Mesendoderm (in vitro differentiated cells): ENCODE results near the gene KIAA0825.

Experiments used
- DNase-seq: peaks from one replicate; pipeline ENCODE4 v3.0.0; 2013
- H2AK5ac ChIP-seq: 2 replicates; pipeline ENCODE4 v1.6.1; 2013; ENCODE audit warnings: low read length, inconsistent platforms
- H2BK120ac ChIP-seq: 2 replicates; pipeline ENCODE4 v1.6.1; 2013; ENCODE audit warnings: low read depth, mild to moderate bottlenecking, low read length, moderate library complexity, mixed read lengths
- H2BK15ac ChIP-seq: replicated peaks from 2 replicates; pipeline ENCODE4 v1.6.1; 2013; ENCODE audit warnings: low read depth, mild to moderate bottlenecking, moderate library complexity
- H2BK5ac ChIP-seq: 2 replicates; pipeline ENCODE4 v1.6.1; 2013; ENCODE audit warnings: low read length, inconsistent platforms
- H3K18ac ChIP-seq: 2 replicates; pipeline ENCODE4 v1.6.1; 2013; ENCODE audit warnings: mild to moderate bottlenecking, low read length, mixed read lengths
- H3K23ac ChIP-seq: one replicate; pipeline ENCODE4 v1.6.1; 2013; ENCODE audit warnings: low read length
- H3K27ac ChIP-seq: 2 replicates; pipeline ENCODE4 v1.5.1; 2013; ENCODE audit warnings: low read depth, mild to moderate bottlenecking, inconsistent platforms, low read length, moderate library complexity
- H3K27me3 ChIP-seq: 2 replicates; pipeline ENCODE4 v1.6.1; 2013; ENCODE audit warnings: low read length, control low read depth, mild to moderate bottlenecking, inconsistent platforms; ENCODE audit not compliant: insufficient read depth, poor library complexity
- H3K36me3 ChIP-seq: 2 replicates; pipeline ENCODE4 v1.6.1; 2013; ENCODE audit warnings: low read length, inconsistent platforms; ENCODE audit not compliant: control insufficient read depth, insufficient read depth
- H3K4ac ChIP-seq: one replicate; pipeline ENCODE4 v1.6.1; 2013; ENCODE audit warnings: low read depth, mild to moderate bottlenecking, low read length, moderate library complexity
- H3K4me1 ChIP-seq: 2 replicates; pipeline ENCODE4 v1.6.1; 2013; ENCODE audit warnings: low read depth, low read length, inconsistent platforms; ENCODE audit not compliant: control insufficient read depth
- H3K4me2 ChIP-seq: 2 replicates; pipeline ENCODE4 v1.6.1; 2013; ENCODE audit warnings: low read length
- H3K4me3 ChIP-seq: 2 replicates; pipeline ENCODE4 v1.5.1; 2013; ENCODE audit warnings: mild to moderate bottlenecking, low read length
- H3K56ac ChIP-seq: one replicate; pipeline ENCODE4 v1.6.1; 2013; ENCODE audit warnings: low read length
- H3K79me1 ChIP-seq: 2 replicates; pipeline ENCODE4 v1.6.1; 2013; ENCODE audit warnings: low read length, inconsistent platforms
- H3K79me2 ChIP-seq: 2 replicates; pipeline ENCODE4 v1.6.1; 2013; ENCODE audit warnings: mild to moderate bottlenecking, low read length; ENCODE audit not compliant: control insufficient read depth, insufficient read depth
- H3K9ac ChIP-seq: 2 replicates; pipeline ENCODE4 v1.6.1; 2013; ENCODE audit warnings: low read length, inconsistent platforms
- H4K5ac ChIP-seq: one replicate; pipeline ENCODE4 v1.6.1; 2013; ENCODE audit warnings: low read length
- H4K8ac ChIP-seq: one replicate; pipeline ENCODE4 v1.6.1; 2013; ENCODE audit warnings: low read depth, mild to moderate bottlenecking, control low read depth, low read length, moderate library complexity
- WGBS: extraction: QIAGEN DNeasy Blood & Tissue Kit; methylation state at CpG from one replicate; pipeline ENCODE4 v1.1.7; 2013; ENCODE audit warnings: low lambda C conversion rate, missing lambda C conversion rate; ENCODE audit not compliant: insufficient coverage; ENCODE audit errors: extremely low coverage; 5-methylcytosine and 5-hydroxymethylcytosine counted together

Gene KIAA0825

GRCh38 chr5:94463739-94464138, 154.7 kb downstream of the KIAA0825 start:
- no peak overlapping the region for H3K56ac ChIP-seq
- no peak overlapping the region for H2BK15ac ChIP-seq
- H3K4me3 ChIP-seq = no peak overlapping the region
- no peaks in the 10 kb centered on the region for H3K4me1 ChIP-seq
- no peak overlapping the region for H2AK5ac ChIP-seq
- no peaks in the 10 kb centered on the region for H3K79me2 ChIP-seq
- no peak overlapping the region for H3K18ac ChIP-seq
- H4K5ac ChIP-seq = no peak overlapping the region
- no peak overlapping the region for H3K23ac ChIP-seq
- no peak overlapping the region for H3K4ac ChIP-seq
- H3K79me1 ChIP-seq = no peaks in the 10 kb centered on the region
- H4K8ac ChIP-seq = no peak overlapping the region
- H3K27me3 ChIP-seq = no peaks in the 10 kb centered on the region
- H3K27ac ChIP-seq = no peak overlapping the region
- H3K36me3 ChIP-seq = no peaks in the 10 kb centered on the region
- DNase-seq = no peak
- H3K9ac ChIP-seq = no peak overlapping the region
- no peak overlapping the region for H3K4me2 ChIP-seq
- no CpG with 5 or more reads among the region's 2 CpGs for WGBS
- no peak overlapping the region for H2BK5ac ChIP-seq
- no peak overlapping the region for H2BK120ac ChIP-seq

- Histone ChIP-seq H3K27ac (no peak overlapping the region), H2BK15ac (no peak overlapping the region), H4K5ac (no peak overlapping the region), H3K79me1 (no peaks in the 10 kb centered on the region), H3K56ac (no peak overlapping the region), H3K27me3 (no peaks in the 10 kb centered on the region), H3K9ac (no peak overlapping the region), H2AK5ac (no peak overlapping the region), H3K18ac (no peak overlapping the region), H3K4ac (no peak overlapping the region), H4K8ac (no peak overlapping the region), H2BK5ac (no peak overlapping the region), H3K36me3 (no peaks in the 10 kb centered on the region), H3K79me2 (no peaks in the 10 kb centered on the region), H3K4me1 (no peaks in the 10 kb centered on the region), H3K4me3 (no peak overlapping the region), H3K23ac (no peak overlapping the region), H3K4me2 (no peak overlapping the region), H2BK120ac (no peak overlapping the region)
- no peak for DNase-seq
- no CpG with 5 or more reads among the region's 4 CpGs for WGBS
Observed at GRCh38 chr5:94461131-94461530, 157.3 kb downstream of the KIAA0825 start.

- no peak overlapping the region for H3K4me3 ChIP-seq
- H2BK5ac ChIP-seq = no peak overlapping the region
- no peak overlapping the region for H3K23ac ChIP-seq
- H2BK15ac ChIP-seq = no peak overlapping the region
- H3K4me1 ChIP-seq = no peaks in the 10 kb centered on the region
- no peak overlapping the region for H2BK120ac ChIP-seq
- no peak overlapping the region for H4K5ac ChIP-seq
- H3K4ac ChIP-seq = no peak overlapping the region
- no peak overlapping the region for H3K56ac ChIP-seq
- no peak overlapping the region for H3K4me2 ChIP-seq
- H3K79me2 ChIP-seq = no peaks in the 10 kb centered on the region
- H3K79me1 ChIP-seq = no peaks in the 10 kb centered on the region
- no peak overlapping the region for H3K9ac ChIP-seq
- no peaks in the 10 kb centered on the region for H3K36me3 ChIP-seq
- H4K8ac ChIP-seq = no peak overlapping the region
- H3K27ac ChIP-seq = no peak overlapping the region
- no peaks in the 10 kb centered on the region for H3K27me3 ChIP-seq
- no peak for DNase-seq
- no peak overlapping the region for H2AK5ac ChIP-seq
- H3K18ac ChIP-seq = no peak overlapping the region
Observed at GRCh38 chr5:94459915-94460314, 158.5 kb downstream of the KIAA0825 start.

GRCh38 chr5:94457788-94458187, 160.6 kb downstream of the KIAA0825 start:
- H2AK5ac ChIP-seq = no peak overlapping the region
- no peaks in the 10 kb centered on the region for H3K4me1 ChIP-seq
- DNase-seq = no peak
- no peak overlapping the region for H2BK120ac ChIP-seq
- no peak overlapping the region for H4K8ac ChIP-seq
- H3K4me3 ChIP-seq = no peak overlapping the region
- H3K27me3 ChIP-seq = no peaks in the 10 kb centered on the region
- H3K23ac ChIP-seq = no peak overlapping the region
- no peak overlapping the region for H3K4me2 ChIP-seq
- no peak overlapping the region for H3K18ac ChIP-seq
- no peaks in the 10 kb centered on the region for H3K36me3 ChIP-seq
- H2BK5ac ChIP-seq = no peak overlapping the region
- H2BK15ac ChIP-seq = no peak overlapping the region
- no peaks in the 10 kb centered on the region for H3K79me1 ChIP-seq
- no peaks in the 10 kb centered on the region for H3K79me2 ChIP-seq
- H3K27ac ChIP-seq = no peak overlapping the region
- H3K9ac ChIP-seq = no peak overlapping the region
- no peak overlapping the region for H4K5ac ChIP-seq
- H3K4ac ChIP-seq = no peak overlapping the region
- WGBS = no CpG with 5 or more reads among the region's 4 CpGs
- H3K56ac ChIP-seq = no peak overlapping the region

- H2BK15ac ChIP-seq = no peak overlapping the region
- no peak overlapping the region for H3K4ac ChIP-seq
- no peaks in the 10 kb centered on the region for H3K27me3 ChIP-seq
- no peak overlapping the region for H3K27ac ChIP-seq
- no CpG with 5 or more reads among the region's 2 CpGs for WGBS
- H3K18ac ChIP-seq = no peak overlapping the region
- H3K79me1 ChIP-seq = no peaks in the 10 kb centered on the region
- H3K4me3 ChIP-seq = no peak overlapping the region
- H3K56ac ChIP-seq = no peak overlapping the region
- no peaks in the 10 kb centered on the region for H3K4me1 ChIP-seq
- no peaks in the 10 kb centered on the region for H3K36me3 ChIP-seq
- no peak overlapping the region for H2BK120ac ChIP-seq
- no peak overlapping the region for H4K8ac ChIP-seq
- H2AK5ac ChIP-seq = no peak overlapping the region
- H3K4me2 ChIP-seq = no peak overlapping the region
- no peaks in the 10 kb centered on the region for H3K79me2 ChIP-seq
- H3K9ac ChIP-seq = no peak overlapping the region
- H2BK5ac ChIP-seq = no peak overlapping the region
- no peak for DNase-seq
- no peak overlapping the region for H4K5ac ChIP-seq
- H3K23ac ChIP-seq = no peak overlapping the region
Observed at GRCh38 chr5:94445726-94446125, 172.7 kb downstream of the KIAA0825 start.

GRCh38 chr5:94442991-94443390, 175.4 kb downstream of the KIAA0825 start:
- Histone ChIP-seq H3K36me3 (no peaks in the 10 kb centered on the region), H3K56ac (no peak overlapping the region), H2BK120ac (no peak overlapping the region), H3K27me3 (no peaks in the 10 kb centered on the region), H3K4me2 (no peak overlapping the region), H2AK5ac (no peak overlapping the region), H4K8ac (no peak overlapping the region), H3K4me3 (no peak overlapping the region), H3K18ac (no peak overlapping the region), H3K79me1 (no peaks in the 10 kb centered on the region), H3K23ac (no peak overlapping the region), H3K4me1 (no peaks in the 10 kb centered on the region), H3K9ac (no peak overlapping the region), H3K4ac (no peak overlapping the region), H3K79me2 (no peaks in the 10 kb centered on the region), H4K5ac (no peak overlapping the region), H2BK5ac (no peak overlapping the region), H2BK15ac (no peak overlapping the region), H3K27ac (no peak overlapping the region)
- WGBS = no CpG with 5 or more reads among the region's 2 CpGs
- no peak for DNase-seq
